Measurements from ENCODE around the gene CFAP299. TPM values are rescaled to one million over a fixed set of nuclear protein-coding genes. Genes with fewer than 3 reads are reported as not detected.

Gene CFAP299
- total and polyA plus RNA-seq, 10 donors: 0.11 TPM; not detected in 9

DNA sequence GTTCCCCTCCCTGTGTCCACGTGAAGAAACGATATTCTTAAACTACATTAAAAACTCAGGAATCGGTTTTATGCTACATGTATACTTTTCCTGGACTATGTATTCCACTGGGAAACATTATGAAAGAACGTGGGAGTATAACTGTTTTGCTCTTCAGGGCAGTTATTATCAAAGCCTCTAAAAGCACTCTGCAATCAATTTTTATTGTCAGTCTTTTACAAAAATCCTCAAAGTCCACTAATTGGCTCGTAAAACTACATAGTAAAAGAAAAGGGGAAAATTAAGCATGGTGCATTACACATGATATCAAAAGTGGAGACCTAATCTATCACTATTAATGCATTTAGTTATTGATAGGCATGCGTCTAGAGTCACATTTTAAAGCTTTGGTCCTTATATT is 11.4 kb upstream of the CFAP299 start:
- H3K4me3 ChIP-seq: no peak overlapping the region
- no peaks in the 10 kb centered on the region for H3K9me3 ChIP-seq
- TF ChIP-seq POLR2A (IDR thresholded peaks at IDR 0.05): no peak
- TF ChIP-seq, protein P1, sequence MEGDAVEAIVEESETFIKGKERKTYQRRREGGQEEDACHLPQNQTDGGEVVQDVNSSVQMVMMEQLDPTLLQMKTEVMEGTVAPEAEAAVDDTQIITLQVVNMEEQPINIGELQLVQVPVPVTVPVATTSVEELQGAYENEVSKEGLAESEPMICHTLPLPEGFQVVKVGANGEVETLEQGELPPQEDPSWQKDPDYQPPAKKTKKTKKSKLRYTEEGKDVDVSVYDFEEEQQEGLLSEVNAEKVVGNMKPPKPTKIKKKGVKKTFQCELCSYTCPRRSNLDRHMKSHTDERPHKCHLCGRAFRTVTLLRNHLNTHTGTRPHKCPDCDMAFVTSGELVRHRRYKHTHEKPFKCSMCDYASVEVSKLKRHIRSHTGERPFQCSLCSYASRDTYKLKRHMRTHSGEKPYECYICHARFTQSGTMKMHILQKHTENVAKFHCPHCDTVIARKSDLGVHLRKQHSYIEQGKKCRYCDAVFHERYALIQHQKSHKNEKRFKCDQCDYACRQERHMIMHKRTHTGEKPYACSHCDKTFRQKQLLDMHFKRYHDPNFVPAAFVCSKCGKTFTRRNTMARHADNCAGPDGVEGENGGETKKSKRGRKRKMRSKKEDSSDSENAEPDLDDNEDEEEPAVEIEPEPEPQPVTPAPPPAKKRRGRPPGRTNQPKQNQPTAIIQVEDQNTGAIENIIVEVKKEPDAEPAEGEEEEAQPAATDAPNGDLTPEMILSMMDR (IDR thresholded peaks at IDR 0.05 in 8 of 11, conservative IDR thresholded peaks at IDR 0.05 in 3 of 11): no peak
- TF ChIP-seq POLR2AphosphoS5 (IDR thresholded peaks at IDR 0.05): no peak
- peaks cover 0 to 18% (median 0%) of the 10 kb centered on the region in 7 donors for H3K27me3 ChIP-seq (replicated peaks in 1 of 7)
- no peak for DNase-seq
- H3K36me3 ChIP-seq: no peaks in the 10 kb centered on the region
- intact Hi-C loops (cut with DNase I; ENCODE audit: low total_unique reads): no loop called here
- WGBS, 5 donors: 75 to 83% (median 80%) methylated on average over 6 of the region's 6 CpGs
- H3K27ac ChIP-seq: no peak overlapping the region
- H3K4me1 ChIP-seq: no peaks in the 10 kb centered on the region

DNA sequence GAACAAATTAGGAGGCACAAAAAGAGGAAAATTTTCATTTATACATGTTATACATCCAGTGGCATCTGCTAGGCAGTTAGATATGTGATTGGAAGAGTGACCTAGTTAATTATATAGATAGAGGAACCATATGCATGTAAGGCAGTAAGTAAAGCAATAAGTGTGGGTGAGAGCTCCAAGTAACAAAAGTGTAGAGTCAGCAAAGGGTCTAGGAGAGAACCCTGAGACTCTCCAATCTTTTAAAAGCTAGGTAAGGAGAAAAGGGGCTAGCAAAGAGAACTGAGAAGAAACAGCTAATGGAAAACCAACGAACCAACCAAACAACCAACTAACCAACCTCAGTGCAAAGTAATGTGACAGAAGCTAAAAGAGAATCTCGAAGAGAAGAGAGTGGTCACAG is 3.8 kb upstream of the CFAP299 start:
- WGBS, 5 donors: 67 to 92% (median 74%) methylated on average over 2 of the region's 2 CpGs
- no peak overlapping the region for H3K27ac ChIP-seq
- H3K27me3 ChIP-seq (replicated peaks in 1 of 7): peaks cover 0 to 68% (median 8%) of the 10 kb centered on the region in 7 donors
- H3K9me3 ChIP-seq: no peaks in the 10 kb centered on the region
- H3K4me1 ChIP-seq: peaks cover 0 to 18% (median 13%) of the 10 kb centered on the region in 6 donors
- H3K36me3 ChIP-seq: no peaks in the 10 kb centered on the region
- TF ChIP-seq POLR2AphosphoS5 (IDR thresholded peaks at IDR 0.05) (no peak), POLR2A (IDR thresholded peaks at IDR 0.05) (no peak)
- TF ChIP-seq, protein P1 (IDR thresholded peaks at IDR 0.05 in 8 of 11, conservative IDR thresholded peaks at IDR 0.05 in 3 of 11): no peak
- DNase-seq: no peak
- H3K4me3 ChIP-seq: no peak overlapping the region
- intact Hi-C loops (cut with DNase I; ENCODE audit: low total_unique reads): no loop called here

DNA sequence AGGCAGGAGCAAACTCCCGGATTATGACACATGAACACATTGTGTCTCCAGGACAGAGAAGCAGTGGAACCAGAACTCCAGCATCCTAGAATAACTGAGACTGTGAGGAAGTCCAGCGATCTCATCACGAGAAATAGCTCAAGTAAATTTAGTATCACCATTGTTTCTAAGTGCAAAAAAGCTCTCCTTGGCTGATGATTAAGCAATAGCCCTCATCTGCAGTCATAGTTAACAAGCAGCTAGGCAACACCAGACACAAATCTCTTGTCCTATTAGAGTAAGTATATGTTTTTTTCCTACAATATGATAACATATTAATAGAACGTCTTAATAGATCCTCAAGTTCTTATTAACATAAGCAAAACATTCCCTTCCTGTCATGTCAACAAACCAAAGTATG is 2.4 kb upstream of the CFAP299 start:
- no peaks in the 10 kb centered on the region for H3K9me3 ChIP-seq
- no peaks in the 10 kb centered on the region for H3K36me3 ChIP-seq
- DNase-seq: no peak
- TF ChIP-seq, protein P1 (IDR thresholded peaks at IDR 0.05 in 8 of 11, conservative IDR thresholded peaks at IDR 0.05 in 3 of 11): no peak
- TF ChIP-seq POLR2AphosphoS5 (IDR thresholded peaks at IDR 0.05): no peak
- TF ChIP-seq POLR2A (IDR thresholded peaks at IDR 0.05): no peak
- WGBS, 5 donors: 70 to 78% (median 75%) methylated on average over 4 of the region's 4 CpGs
- intact Hi-C loops (cut with DNase I; ENCODE audit: low total_unique reads): no loop called here
- no peak overlapping the region for H3K4me3 ChIP-seq
- H3K27me3 ChIP-seq (replicated peaks in 1 of 7): peaks cover 0 to 76% (median 17%) of the 10 kb centered on the region in 7 donors
- H3K4me1 ChIP-seq: peaks cover 0 to 18% (median 13%) of the 10 kb centered on the region in 6 donors
- no peak overlapping the region for H3K27ac ChIP-seq

DNA sequence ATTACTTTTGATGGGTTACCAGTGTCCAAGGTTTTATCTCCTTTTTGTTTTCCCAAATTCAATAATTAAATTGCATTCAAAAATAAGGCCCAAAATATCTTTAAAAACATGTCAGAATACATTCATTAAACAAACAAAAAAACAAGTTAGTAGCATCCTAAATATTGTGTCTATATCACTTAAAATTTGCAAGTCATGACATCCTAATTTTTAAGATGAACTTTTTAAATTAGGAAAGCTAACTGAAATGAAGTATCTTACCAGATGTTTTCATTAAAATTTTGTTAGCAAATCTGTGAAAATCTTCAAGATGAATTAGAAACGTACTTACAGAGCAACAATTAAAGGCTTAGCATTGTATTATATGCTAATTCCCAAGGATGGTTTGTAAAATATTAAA is 962 bp upstream of the CFAP299 start:
- no peak for DNase-seq
- 73 to 85% (median 80%) methylated on average over 1 of the region's 1 CpG for WGBS, 5 donors
- TF ChIP-seq, protein P1 (IDR thresholded peaks at IDR 0.05 in 8 of 11, conservative IDR thresholded peaks at IDR 0.05 in 3 of 11): no peak
- TF ChIP-seq POLR2A (IDR thresholded peaks at IDR 0.05): no peak
- TF ChIP-seq POLR2AphosphoS5 (IDR thresholded peaks at IDR 0.05): no peak
- peaks cover 0 to 77% (median 17%) of the 10 kb centered on the region in 7 donors for H3K27me3 ChIP-seq (replicated peaks in 1 of 7)
- H3K4me3 ChIP-seq: no peak overlapping the region
- H3K4me1 ChIP-seq: peaks cover 0 to 18% (median 13%) of the 10 kb centered on the region in 6 donors
- intact Hi-C loops (cut with DNase I; ENCODE audit: low total_unique reads): no loop called here
- H3K27ac ChIP-seq: no peak overlapping the region
- no peaks in the 10 kb centered on the region for H3K9me3 ChIP-seq
- H3K36me3 ChIP-seq: no peaks in the 10 kb centered on the region
